ENCODE measurements around the gene GATA3. TPM values are rescaled to one million over a fixed set of nuclear protein-coding genes. Genes with fewer than 3 reads are reported as not detected.

Gene GATA3
- total and polyA plus RNA-seq, 2 experiments from 2014 or later, result 0.23 TPM; not detected in 1

- TF ChIP-seq, protein P1, sequence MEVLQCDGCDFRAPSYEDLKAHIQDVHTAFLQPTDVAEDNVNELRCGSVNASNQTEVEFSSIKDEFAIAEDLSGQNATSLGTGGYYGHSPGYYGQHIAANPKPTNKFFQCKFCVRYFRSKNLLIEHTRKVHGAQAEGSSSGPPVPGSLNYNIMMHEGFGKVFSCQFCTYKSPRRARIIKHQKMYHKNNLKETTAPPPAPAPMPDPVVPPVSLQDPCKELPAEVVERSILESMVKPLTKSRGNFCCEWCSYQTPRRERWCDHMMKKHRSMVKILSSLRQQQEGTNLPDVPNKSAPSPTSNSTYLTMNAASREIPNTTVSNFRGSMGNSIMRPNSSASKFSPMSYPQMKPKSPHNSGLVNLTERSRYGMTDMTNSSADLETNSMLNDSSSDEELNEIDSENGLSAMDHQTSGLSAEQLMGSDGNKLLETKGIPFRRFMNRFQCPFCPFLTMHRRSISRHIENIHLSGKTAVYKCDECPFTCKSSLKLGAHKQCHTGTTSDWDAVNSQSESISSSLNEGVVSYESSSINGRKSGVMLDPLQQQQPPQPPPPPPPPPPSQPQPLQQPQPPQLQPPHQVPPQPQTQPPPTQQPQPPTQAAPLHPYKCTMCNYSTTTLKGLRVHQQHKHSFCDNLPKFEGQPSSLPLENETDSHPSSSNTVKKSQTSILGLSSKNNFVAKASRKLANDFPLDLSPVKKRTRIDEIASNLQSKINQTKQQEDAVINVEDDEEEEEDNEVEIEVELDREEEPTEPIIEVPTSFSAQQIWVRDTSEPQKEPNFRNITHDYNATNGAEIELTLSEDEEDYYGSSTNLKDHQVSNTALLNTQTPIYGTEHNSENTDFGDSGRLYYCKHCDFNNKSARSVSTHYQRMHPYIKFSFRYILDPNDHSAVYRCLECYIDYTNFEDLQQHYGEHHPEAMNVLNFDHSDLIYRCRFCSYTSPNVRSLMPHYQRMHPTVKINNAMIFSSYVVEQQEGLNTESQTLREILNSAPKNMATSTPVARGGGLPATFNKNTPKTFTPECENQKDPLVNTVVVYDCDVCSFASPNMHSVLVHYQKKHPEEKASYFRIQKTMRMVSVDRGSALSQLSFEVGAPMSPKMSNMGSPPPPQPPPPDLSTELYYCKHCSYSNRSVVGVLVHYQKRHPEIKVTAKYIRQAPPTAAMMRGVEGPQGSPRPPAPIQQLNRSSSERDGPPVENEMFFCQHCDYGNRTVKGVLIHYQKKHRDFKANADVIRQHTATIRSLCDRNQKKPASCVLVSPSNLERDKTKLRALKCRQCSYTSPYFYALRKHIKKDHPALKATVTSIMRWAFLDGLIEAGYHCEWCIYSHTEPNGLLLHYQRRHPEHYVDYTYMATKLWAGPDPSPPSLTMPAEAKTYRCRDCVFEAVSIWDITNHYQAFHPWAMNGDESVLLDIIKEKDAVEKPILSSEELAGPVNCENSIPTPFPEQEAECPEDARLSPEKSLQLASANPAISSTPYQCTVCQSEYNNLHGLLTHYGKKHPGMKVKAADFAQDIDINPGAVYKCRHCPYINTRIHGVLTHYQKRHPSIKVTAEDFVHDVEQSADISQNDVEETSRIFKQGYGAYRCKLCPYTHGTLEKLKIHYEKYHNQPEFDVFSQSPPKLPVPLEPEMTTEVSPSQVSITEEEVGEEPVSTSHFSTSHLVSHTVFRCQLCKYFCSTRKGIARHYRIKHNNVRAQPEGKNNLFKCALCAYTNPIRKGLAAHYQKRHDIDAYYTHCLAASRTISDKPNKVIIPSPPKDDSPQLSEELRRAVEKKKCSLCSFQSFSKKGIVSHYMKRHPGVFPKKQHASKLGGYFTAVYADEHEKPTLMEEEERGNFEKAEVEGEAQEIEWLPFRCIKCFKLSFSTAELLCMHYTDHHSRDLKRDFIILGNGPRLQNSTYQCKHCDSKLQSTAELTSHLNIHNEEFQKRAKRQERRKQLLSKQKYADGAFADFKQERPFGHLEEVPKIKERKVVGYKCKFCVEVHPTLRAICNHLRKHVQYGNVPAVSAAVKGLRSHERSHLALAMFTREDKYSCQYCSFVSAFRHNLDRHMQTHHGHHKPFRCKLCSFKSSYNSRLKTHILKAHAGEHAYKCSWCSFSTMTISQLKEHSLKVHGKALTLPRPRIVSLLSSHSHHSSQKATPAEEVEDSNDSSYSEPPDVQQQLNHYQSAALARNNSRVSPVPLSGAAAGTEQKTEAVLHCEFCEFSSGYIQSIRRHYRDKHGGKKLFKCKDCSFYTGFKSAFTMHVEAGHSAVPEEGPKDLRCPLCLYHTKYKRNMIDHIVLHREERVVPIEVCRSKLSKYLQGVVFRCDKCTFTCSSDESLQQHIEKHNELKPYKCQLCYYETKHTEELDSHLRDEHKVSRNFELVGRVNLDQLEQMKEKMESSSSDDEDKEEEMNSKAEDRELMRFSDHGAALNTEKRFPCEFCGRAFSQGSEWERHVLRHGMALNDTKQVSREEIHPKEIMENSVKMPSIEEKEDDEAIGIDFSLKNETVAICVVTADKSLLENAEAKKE (CRISPR knock-in tag; IDR thresholded peaks at IDR 0.05), result no peak
- TF ChIP-seq NANOG (IDR thresholded peaks at IDR 0.05; ENCODE audit: borderline replicate concordance), result no peak
- TF ChIP-seq ZNF331 (CRISPR knock-in tag; IDR thresholded peaks at IDR 0.05; ENCODE audit: low read depth), result no peak
- no peak for TF ChIP-seq STAT1 (IDR thresholded peaks at IDR 0.05; ENCODE audit: unreplicated experiment)
- TF ChIP-seq EZH2 (IDR thresholded peaks at IDR 0.05; ENCODE audit: low read depth, unreplicated experiment), result peak; percentile 89
- TF ChIP-seq CTCF (conservative IDR thresholded peaks at IDR 0.05; ENCODE audit: low read depth in 2 of 2), result no peak
- TF ChIP-seq JUNB (IDR thresholded peaks at IDR 0.05; ENCODE audit: unreplicated experiment), result no peak
- TF ChIP-seq EZH2phosphoT487 (IDR thresholded peaks at IDR 0.05; ENCODE audit: unreplicated experiment), result peak; percentile 49
- no peak for TF ChIP-seq ZNF114 (CRISPR knock-in tag; IDR thresholded peaks at IDR 0.05)
- TF ChIP-seq POLR2AphosphoS5 (IDR thresholded peaks at IDR 0.05; ENCODE audit: low read depth), result no peak
These were observed 19.4 kb upstream of the GATA3 start (continued) for GRCh38 chr10:8035006-8035640.

Measured in GM23338 (cell line).